Body of pancreas (tissue), 4 donors: ENCODE results near the gene DACH1. TPM values are rescaled to one million over a fixed set of nuclear protein-coding genes. Genes with fewer than 3 reads are reported as not detected.
"Not testable (repeated sequence)": the region's sequence is repeated elsewhere in the genome, so short reads cannot be mapped to it uniquely, and the experiment has no call there.

Experiments used
- ATAC-seq: fragments of 150-250 bp; one replicate; pipeline ENCODE4 v1.9.1; 2016
- DNase-seq, 4 donors: peaks; one replicate each; pipeline ENCODE4 v3.0.0-alpha.2; 2019
- H3K27ac ChIP-seq, 4 donors: fragments of 200-600 bp; sonication (generic); 1 replicate in 3 of 4; 2 replicates in 1 of 4; pipeline versions ENCODE4 v1.5.1 to v1.6.1; 2016 to 2019; ENCODE audit warnings: mild to moderate bottlenecking in 1 of 4, mixed read lengths in 1 of 4, moderate library complexity in 1 of 4
- H3K27me3 ChIP-seq, 2 donors: fragments of 200-600 bp; sonication (generic); one replicate each; pipeline ENCODE4 v1.6.0; 2016; ENCODE audit warnings: mild to moderate bottlenecking in 1 of 2
- H3K36me3 ChIP-seq, 2 donors: fragments of 200-600 bp; sonication (generic); replicated peaks in 1 of 2; 2 replicates each; pipeline ENCODE4 v1.5.1; 2016; ENCODE audit warnings: low read depth in 2 of 2; ENCODE audit not compliant: insufficient read depth in 1 of 2
- H3K4me1 ChIP-seq: fragments of 200-600 bp; sonication (generic); one replicate; pipeline ENCODE4 v1.6.0; 2016
- H3K4me3 ChIP-seq, 2 donors: fragments of 200-600 bp; sonication (generic); 1 replicate in 1 of 2; 2 replicates in 1 of 2; pipeline ENCODE4 v1.5.1; 2016 to 2019
- H3K9me3 ChIP-seq, 3 donors: fragments of 200-600 bp; sonication (generic); 1 replicate in 2 of 3; 2 replicates in 1 of 3; pipeline ENCODE4 v1.5.1; 2016
- CTCF ChIP-seq, 7 experiments: fragments of 450-650 bp in 4 of 7; fragments of 200-600 bp in 3 of 7; sonication (generic) in 3 of 7; IDR thresholded peaks; one replicate each; pipeline ENCODE4 v1.5.1; 2016 to 2019; ENCODE audit warnings: antibody characterized with exemption in 7 of 7
- POLR2A ChIP-seq, 3 donors: fragments of 450-650 bp; IDR thresholded peaks; one replicate each; pipeline ENCODE4 v1.6.1; 2016; ENCODE audit warnings: antibody characterized with exemption in 3 of 3, mild to moderate bottlenecking in 2 of 3
- WGBS, 2 donors: methylation state at CpG; one replicate each; pipeline ENCODE4 v1.1.5; 2017; 5-methylcytosine and 5-hydroxymethylcytosine counted together
- intact Hi-C: fragments of 100-400 bp; cut with DNase I; formaldehyde crosslinking; loops from one replicate; pipeline ENCODE4 v1.15.1; 2023
- total RNA-seq, 2 donors: library from RNA; depleted of rRNA; stranded (reverse); fragments of >200 nt; gene quantifications; one replicate each; pipeline ENCODE4 v1.1.0, GENCODE V29; 2016

DACH1 gene
- 1 to 10 TPM; 2.9 to 3.3 TPM for total RNA-seq

- Histone ChIP-seq H3K9me3 (no peaks in the 10 kb centered on the region), H3K27me3 (no peaks in the 10 kb centered on the region), H3K27ac (peak within 1 kb of the TSS; percentile 35 to 75 (median 62)), H3K4me1 (peaks cover 16% of the 10 kb centered on the region), H3K36me3 (no peaks in the 10 kb centered on the region), H3K4me3 (peak within 1 kb of the TSS; percentile 6 to 76)
- peak; percentile 80 for ATAC-seq
- WGBS, 2 donors = 2 to 3% methylated on average over 30 of the region's 30 CpGs
- TF ChIP-seq POLR2A (IDR thresholded peaks at IDR 0.05) (peak in 2 of 3 donors; percentile 45 to 57), CTCF (IDR thresholded peaks at IDR 0.05) (peak in 1 of 7 experiments; percentile 2)
- peak; percentile 45 to 73 (median 60) for DNase-seq
- intact Hi-C loops = no loop called here
These were observed at the start of gene DACH1 for GRCh38 chr13:71867131-71867814. Gene DACH1, minus strand, starts transcription at chr13:71867204.

- no peak for TF ChIP-seq POLR2A (IDR thresholded peaks at IDR 0.05)
- no peak for TF ChIP-seq CTCF (IDR thresholded peaks at IDR 0.05)
These were observed 46.7 kb upstream of the DACH1 start for GRCh38 chr13:71913717-71914116.

GRCh38 chr13:71912524-71912923, 45.5 kb upstream of the DACH1 start:
- TF ChIP-seq POLR2A (IDR thresholded peaks at IDR 0.05) (no peak), CTCF (IDR thresholded peaks at IDR 0.05) (no peak)
- ATAC-seq = no peak
- no peaks in the 10 kb centered on the region for H3K27me3 ChIP-seq
- no peaks in the 10 kb centered on the region for H3K4me1 ChIP-seq
- no peak for DNase-seq
- H3K9me3 ChIP-seq = no peaks in the 10 kb centered on the region
- H3K27ac ChIP-seq = no peak overlapping the region
- H3K4me3 ChIP-seq = no peak overlapping the region
- no peaks in the 10 kb centered on the region for H3K36me3 ChIP-seq
- intact Hi-C loops = no loop called here

More at GRCh38 chr13:71913717-71914116, 46.7 kb upstream of the DACH1 start:
- no peaks in the 10 kb centered on the region for H3K9me3 ChIP-seq
- intact Hi-C loops = no loop called here
- no peaks in the 10 kb centered on the region for H3K27me3 ChIP-seq
- no peak overlapping the region for H3K4me3 ChIP-seq
- H3K36me3 ChIP-seq = no peaks in the 10 kb centered on the region
- no peaks in the 10 kb centered on the region for H3K4me1 ChIP-seq
- H3K27ac ChIP-seq = no peak overlapping the region
- no peak for ATAC-seq
- no peak for DNase-seq
- WGBS, 2 donors = 91 to 100% methylated on average over 3 of the region's 3 CpGs

GRCh38 chr13:71906448-71906847, 39.4 kb upstream of the DACH1 start:
- no peaks in the 10 kb centered on the region for H3K36me3 ChIP-seq
- no peaks in the 10 kb centered on the region for H3K4me1 ChIP-seq
- H3K4me3 ChIP-seq = no peak overlapping the region
- ATAC-seq (no peak), DNase-seq (no peak)
- 55 to 79% methylated on average over 1 of the region's 1 CpG for WGBS, 2 donors
- no peaks in the 10 kb centered on the region for H3K27me3 ChIP-seq
- TF ChIP-seq CTCF (IDR thresholded peaks at IDR 0.05) (no peak), POLR2A (IDR thresholded peaks at IDR 0.05) (no peak)
- no peak overlapping the region for H3K27ac ChIP-seq
- no peaks in the 10 kb centered on the region for H3K9me3 ChIP-seq
- intact Hi-C loops = no loop called here

- no peak for ATAC-seq
These were observed 35.7 kb upstream of the DACH1 start for GRCh38 chr13:71902676-71903075.

GRCh38 chr13:71893506-71893905, 26.5 kb upstream of the DACH1 start:
- intact Hi-C loops, H3K4me1 ChIP-seq, DNase-seq, H3K36me3 ChIP-seq, H3K9me3 ChIP-seq, H3K4me3 ChIP-seq, ATAC-seq, H3K27ac ChIP-seq, H3K27me3 ChIP-seq: not testable (repeated sequence)
- 79 to 82% methylated on average over 3 of the region's 3 CpGs for WGBS, 2 donors

More at GRCh38 chr13:71902676-71903075, 35.7 kb upstream of the DACH1 start:
- 28 to 33% methylated on average over 1 of the region's 1 CpG for WGBS, 2 donors
- H3K27me3 ChIP-seq = no peaks in the 10 kb centered on the region
- no peak overlapping the region for H3K4me3 ChIP-seq
- no peak for DNase-seq
- intact Hi-C loops = no loop called here
- no peak overlapping the region for H3K27ac ChIP-seq
- H3K9me3 ChIP-seq = no peaks in the 10 kb centered on the region
- H3K4me1 ChIP-seq = no peaks in the 10 kb centered on the region
- TF ChIP-seq POLR2A (IDR thresholded peaks at IDR 0.05) = no peak
- no peak for TF ChIP-seq CTCF (IDR thresholded peaks at IDR 0.05)
- no peaks in the 10 kb centered on the region for H3K36me3 ChIP-seq
